ENCODE data around the gene RSL1D1.

The RSL1D1 gene

DNA sequence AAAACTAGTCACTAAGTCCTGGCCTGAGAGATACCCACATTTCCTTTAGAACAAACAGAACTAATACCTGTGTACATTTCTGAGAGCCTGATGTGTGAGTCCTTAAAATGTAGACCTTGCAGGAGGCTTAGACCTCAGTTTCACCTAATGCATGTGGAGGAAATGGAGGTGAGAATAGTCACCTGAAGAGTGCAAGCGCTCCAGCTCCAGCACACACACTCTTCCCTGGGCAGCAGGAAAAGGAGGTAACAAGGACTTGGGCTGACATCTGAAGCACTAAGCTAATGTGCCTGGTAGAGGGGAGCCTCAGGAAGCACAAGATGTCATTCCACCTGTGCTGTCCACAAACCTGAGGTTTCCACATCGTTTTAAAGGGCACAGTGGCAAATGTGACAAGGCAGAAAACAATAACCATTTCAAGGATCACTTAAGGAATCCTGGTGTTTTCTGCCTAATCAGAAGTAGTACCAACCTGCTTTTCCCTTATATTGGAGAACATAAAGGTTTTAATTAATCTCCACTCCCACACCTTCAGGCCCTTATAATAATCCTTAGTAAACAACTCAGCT lies 17.2 kb upstream of the RSL1D1 start:
- Mint-ChIP-seq H3K9me3 (no peaks in the 10 kb centered on the region), H3K27ac (no peak overlapping the region), H3K36me3 (peaks cover 6% of the 10 kb centered on the region), H3K4me1 (peaks cover 20% of the 10 kb centered on the region), H3K27me3 (no peaks in the 10 kb centered on the region), H3K4me3 (no peak overlapping the region)
- no peak for ATAC-seq

GRCh38 chr16:11862489-11862888 lies 11.1 kb upstream of the RSL1D1 start:
- ATAC-seq, result no peak
- peaks cover 14% of the 10 kb centered on the region for H3K36me3 Mint-ChIP-seq
- H3K4me1 Mint-ChIP-seq, result peaks cover 35% of the 10 kb centered on the region
- no peak overlapping the region for H3K4me3 Mint-ChIP-seq
- H3K27ac Mint-ChIP-seq, result no peak overlapping the region
- H3K27me3 Mint-ChIP-seq, result no peaks in the 10 kb centered on the region
- no peaks in the 10 kb centered on the region for H3K9me3 Mint-ChIP-seq

DNA sequence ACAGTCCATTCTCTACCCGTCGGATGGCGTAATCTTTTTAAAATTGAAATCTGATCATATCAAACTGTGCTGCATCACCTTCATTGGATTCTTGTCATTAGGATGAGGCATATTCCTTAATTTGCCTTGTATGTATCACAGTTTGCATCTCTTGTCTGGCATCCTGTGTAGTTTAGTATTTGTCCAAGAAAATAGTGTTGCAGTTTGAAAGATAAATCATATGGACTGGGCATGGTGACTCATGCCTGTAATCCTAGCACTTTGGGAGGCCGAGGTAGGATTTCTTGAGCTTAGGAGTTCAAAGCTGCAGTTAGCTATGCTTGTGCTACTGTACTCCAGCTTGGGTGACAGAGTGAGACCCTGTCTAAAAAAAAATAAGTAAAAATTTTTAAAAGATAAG lies 5.8 kb upstream of the RSL1D1 start:
- H3K4me3 Mint-ChIP-seq, result no peak overlapping the region
- H3K36me3 Mint-ChIP-seq, result peaks cover 41% of the 10 kb centered on the region
- no peak for ATAC-seq
- H3K4me1 Mint-ChIP-seq, result peaks cover 42% of the 10 kb centered on the region
- no peaks in the 10 kb centered on the region for H3K9me3 Mint-ChIP-seq
- no peaks in the 10 kb centered on the region for H3K27me3 Mint-ChIP-seq
- no peak overlapping the region for H3K27ac Mint-ChIP-seq

GRCh38 chr16:11852092-11852809 lies 909 bp upstream of the RSL1D1 start:
- ATAC-seq, result no peak
- Mint-ChIP-seq H3K27me3 (no peaks in the 10 kb centered on the region), H3K9me3 (no peaks in the 10 kb centered on the region), H3K4me3 (peak overlapping the region; percentile 96), H3K27ac (peak overlapping the region; percentile 95), H3K36me3 (peaks cover 31% of the 10 kb centered on the region), H3K4me1 (peaks cover 54% of the 10 kb centered on the region)

- Mint-ChIP-seq H3K9me3 (no peaks in the 10 kb centered on the region), H3K4me1 (peaks cover 31% of the 10 kb centered on the region), H3K36me3 (peaks cover 27% of the 10 kb centered on the region), H3K4me3 (no peak overlapping the region), H3K27me3 (no peaks in the 10 kb centered on the region), H3K27ac (no peak overlapping the region)
- no peak for ATAC-seq
These were observed 2.5 kb downstream of the RSL1D1 start for GRCh38 chr16:11848842-11849241.

DNA sequence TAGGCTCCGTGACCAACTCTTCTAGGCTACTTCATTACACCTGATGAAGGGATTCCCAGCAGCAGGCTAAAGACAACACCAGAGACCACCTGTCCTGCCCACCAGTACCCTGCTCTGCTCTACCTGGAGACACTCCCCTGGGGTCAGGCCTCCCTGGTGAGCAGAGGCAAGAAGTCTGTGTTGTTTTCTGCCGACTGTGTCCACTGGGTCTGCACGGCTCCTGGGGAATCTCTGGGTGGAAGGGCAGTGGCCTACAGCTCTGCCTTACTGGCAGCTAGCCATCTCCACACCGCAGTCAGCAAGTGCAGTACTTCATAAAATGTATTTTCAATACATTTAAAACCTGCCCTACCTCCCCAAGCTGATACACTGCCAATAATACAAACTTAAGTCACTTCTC lies 6.8 kb downstream of the RSL1D1 start:
- H3K36me3 Mint-ChIP-seq, result peaks cover 44% of the 10 kb centered on the region
- H3K4me1 Mint-ChIP-seq, result peaks cover 10% of the 10 kb centered on the region
- H3K4me3 Mint-ChIP-seq, result no peak overlapping the region
- ATAC-seq, result no peak
- no peak overlapping the region for H3K27ac Mint-ChIP-seq
- no peaks in the 10 kb centered on the region for H3K9me3 Mint-ChIP-seq
- H3K27me3 Mint-ChIP-seq, result no peaks in the 10 kb centered on the region

DNA sequence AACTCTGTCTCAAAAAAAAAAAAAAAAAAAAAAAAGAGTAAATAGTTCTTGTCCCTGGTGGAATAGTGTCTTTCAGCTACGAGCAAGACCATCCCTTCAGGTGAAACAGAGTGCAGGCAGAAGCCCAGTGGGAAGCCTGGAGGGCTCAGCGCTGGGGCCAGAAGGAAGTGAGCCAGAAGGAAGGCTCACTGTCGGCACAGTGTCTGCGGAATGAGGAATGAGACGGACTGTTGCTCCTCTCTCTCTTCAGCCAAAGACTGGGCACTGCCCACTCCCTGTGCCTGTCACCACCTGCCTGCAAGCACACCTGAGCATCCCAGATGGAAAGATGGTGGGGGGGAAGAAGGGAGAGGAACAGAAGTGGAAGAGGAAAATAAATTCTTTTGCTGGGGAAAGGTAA lies 7.5 kb downstream of the RSL1D1 start:
- no peaks in the 10 kb centered on the region for H3K27me3 Mint-ChIP-seq
- peaks cover 49% of the 10 kb centered on the region for H3K36me3 Mint-ChIP-seq
- no peak for ATAC-seq
- H3K4me1 Mint-ChIP-seq, result peaks cover 6% of the 10 kb centered on the region
- H3K27ac Mint-ChIP-seq, result no peak overlapping the region
- H3K4me3 Mint-ChIP-seq, result no peak overlapping the region
- no peaks in the 10 kb centered on the region for H3K9me3 Mint-ChIP-seq

GRCh38 chr16:11843206-11843605 lies 8.1 kb downstream of the RSL1D1 start:
- H3K27ac Mint-ChIP-seq, result no peak overlapping the region
- no peak overlapping the region for H3K4me3 Mint-ChIP-seq
- no peaks in the 10 kb centered on the region for H3K27me3 Mint-ChIP-seq
- peaks cover 46% of the 10 kb centered on the region for H3K36me3 Mint-ChIP-seq
- no peaks in the 10 kb centered on the region for H3K9me3 Mint-ChIP-seq
- ATAC-seq, result no peak
- H3K4me1 Mint-ChIP-seq, result peaks cover under 1% of the 10 kb centered on the region

GRCh38 chr16:11841026-11841425 lies 10.3 kb downstream of the RSL1D1 start:
- Mint-ChIP-seq H3K27ac (no peak overlapping the region), H3K4me1 (no peaks in the 10 kb centered on the region), H3K9me3 (no peaks in the 10 kb centered on the region), H3K27me3 (no peaks in the 10 kb centered on the region), H3K4me3 (no peak overlapping the region), H3K36me3 (peaks cover 54% of the 10 kb centered on the region)
- ATAC-seq, result no peak

GRCh38 chr16:11836650-11837244 lies 14.6 kb downstream of the RSL1D1 start:
- Mint-ChIP-seq H3K4me3 (no peak overlapping the region), H3K36me3 (peaks cover 42% of the 10 kb centered on the region), H3K27ac (no peak overlapping the region), H3K4me1 (no peaks in the 10 kb centered on the region), H3K27me3 (no peaks in the 10 kb centered on the region), H3K9me3 (no peaks in the 10 kb centered on the region)
- ATAC-seq, result no peak

- Mint-ChIP-seq H3K27ac (no peak overlapping the region), H3K36me3 (peaks cover 37% of the 10 kb centered on the region), H3K4me1 (no peaks in the 10 kb centered on the region), H3K4me3 (no peak overlapping the region), H3K9me3 (no peaks in the 10 kb centered on the region), H3K27me3 (no peaks in the 10 kb centered on the region)
- ATAC-seq, result no peak
These were observed 15.3 kb downstream of the RSL1D1 start for GRCh38 chr16:11835891-11836649.

GRCh38 chr16:11835309-11835708 lies 16.0 kb downstream of the RSL1D1 start:
- no peaks in the 10 kb centered on the region for H3K27me3 Mint-ChIP-seq

DNA sequence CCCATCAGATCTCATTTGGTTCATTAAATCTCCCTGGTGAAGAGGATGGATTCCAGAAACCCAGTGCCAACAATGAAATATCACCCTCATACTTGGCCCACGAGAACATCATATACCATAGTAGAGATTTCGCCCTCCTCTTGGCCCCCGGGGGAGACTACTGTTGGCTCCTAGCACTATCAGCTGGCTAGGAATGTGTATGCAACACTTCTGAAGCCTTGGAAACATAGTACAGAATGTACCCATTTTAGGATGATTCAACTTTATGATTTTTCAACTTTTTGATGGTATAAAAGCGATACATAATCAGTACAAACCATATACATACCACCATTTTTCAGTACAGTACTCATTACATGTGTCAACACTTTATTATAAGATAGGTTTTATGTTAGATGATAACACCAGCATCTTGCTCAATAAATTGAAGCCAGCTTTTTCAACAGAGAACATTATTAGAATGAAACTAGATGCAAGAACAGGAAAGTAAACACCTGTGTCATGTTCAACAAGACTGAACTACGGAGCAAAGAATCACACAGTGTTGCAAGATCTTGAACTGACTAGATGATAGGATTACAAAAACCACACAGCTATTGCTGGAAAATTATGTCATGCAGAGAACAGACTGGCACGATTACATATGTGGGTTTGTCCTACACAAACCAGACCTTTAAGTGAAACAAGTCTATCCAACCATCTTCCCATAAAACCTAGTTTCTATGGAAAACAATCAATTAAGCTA lies 17.2 kb downstream of the RSL1D1 start:
- peaks cover 23% of the 10 kb centered on the region for H3K36me3 Mint-ChIP-seq
- no peaks in the 10 kb centered on the region for H3K27me3 Mint-ChIP-seq
- no peak overlapping the region for H3K27ac Mint-ChIP-seq
- ATAC-seq, result no peak
- H3K4me1 Mint-ChIP-seq, result no peaks in the 10 kb centered on the region
- no peaks in the 10 kb centered on the region for H3K9me3 Mint-ChIP-seq
- H3K4me3 Mint-ChIP-seq, result no peak overlapping the region

More at GRCh38 chr16:11835309-11835708, 16.0 kb downstream of the RSL1D1 start:
- no peak for ATAC-seq
- no peak overlapping the region for H3K27ac Mint-ChIP-seq
- H3K4me1 Mint-ChIP-seq, result no peaks in the 10 kb centered on the region
- H3K4me3 Mint-ChIP-seq, result no peak overlapping the region
- H3K36me3 Mint-ChIP-seq, result peaks cover 34% of the 10 kb centered on the region
- no peaks in the 10 kb centered on the region for H3K9me3 Mint-ChIP-seq

DNA sequence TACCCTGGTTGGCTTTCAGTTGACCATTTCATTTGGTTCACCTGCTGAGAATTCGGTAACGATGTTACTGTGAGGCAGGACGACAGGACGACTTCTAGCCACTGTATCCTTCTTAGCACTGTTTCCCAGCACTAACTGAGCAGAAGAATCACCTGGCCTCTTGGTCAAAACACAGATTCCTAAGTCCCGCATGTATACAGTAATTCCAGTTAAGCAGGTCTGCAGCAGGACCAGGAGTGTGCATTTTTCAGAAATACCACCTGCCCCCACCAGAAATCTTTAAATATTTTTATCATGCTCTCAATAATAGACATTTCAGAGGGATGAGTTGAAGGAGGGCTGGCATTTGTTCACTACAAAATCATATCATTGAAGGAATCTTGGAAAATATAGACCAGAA lies 22.6 kb downstream of the RSL1D1 start:
- no peaks in the 10 kb centered on the region for H3K27me3 Mint-ChIP-seq
- H3K4me3 Mint-ChIP-seq, result no peak overlapping the region
- H3K36me3 Mint-ChIP-seq, result no peaks in the 10 kb centered on the region
- H3K27ac Mint-ChIP-seq, result no peak overlapping the region
- no peaks in the 10 kb centered on the region for H3K9me3 Mint-ChIP-seq
- H3K4me1 Mint-ChIP-seq, result no peaks in the 10 kb centered on the region
- ATAC-seq, result no peak
